Bone marrow (tissue), 2 donors: ENCODE results near the gene PAK1IP1.
"Not testable (repeated sequence)": the region's sequence is repeated elsewhere in the genome, so short reads cannot be mapped to it uniquely, and the experiment has no call there.

Experiments used
- DNase-seq, 2 donors: peaks; one replicate each; lab custom pipeline; 2025; lab: John Stamatoyannopoulos, UW

The PAK1IP1 gene

GRCh38 chr6:10690651-10691445 lies 3.9 kb upstream of the PAK1IP1 start:
- DNase-seq, result no peak

DNA sequence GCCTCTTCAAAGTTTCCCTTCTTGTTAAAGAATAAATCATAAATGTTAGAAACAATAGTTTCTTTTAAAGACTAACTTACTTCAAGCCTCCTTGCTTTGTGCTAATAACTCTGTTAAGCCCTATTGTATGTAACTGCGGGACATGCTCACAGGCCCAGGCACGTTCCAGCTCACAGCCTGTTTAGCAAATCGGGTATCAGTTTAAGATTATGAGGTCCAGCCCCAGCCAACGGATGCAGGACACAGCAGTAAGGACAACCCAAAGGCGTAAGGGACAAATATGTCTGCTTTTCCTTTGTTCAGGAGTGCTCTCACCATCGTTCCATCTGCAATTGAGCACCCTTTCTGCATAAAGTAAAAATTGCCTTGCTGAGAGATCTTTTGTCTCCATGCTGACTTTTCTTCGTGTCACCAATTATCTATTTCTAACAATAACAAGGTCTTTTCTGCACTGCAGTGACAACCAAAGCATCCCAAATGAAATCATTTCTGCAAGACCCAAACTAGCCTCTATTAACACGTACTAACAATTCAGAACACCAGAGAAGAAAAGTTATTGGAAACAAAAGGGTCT lies 1.7 kb upstream of the PAK1IP1 start:
- DNase-seq, result no peak

GRCh38 chr6:10695086-10695657 lies 400 bp downstream of the PAK1IP1 start:
- no peak for DNase-seq

GRCh38 chr6:10696655-10697054 lies 1.9 kb downstream of the PAK1IP1 start:
- no peak for DNase-seq

DNA sequence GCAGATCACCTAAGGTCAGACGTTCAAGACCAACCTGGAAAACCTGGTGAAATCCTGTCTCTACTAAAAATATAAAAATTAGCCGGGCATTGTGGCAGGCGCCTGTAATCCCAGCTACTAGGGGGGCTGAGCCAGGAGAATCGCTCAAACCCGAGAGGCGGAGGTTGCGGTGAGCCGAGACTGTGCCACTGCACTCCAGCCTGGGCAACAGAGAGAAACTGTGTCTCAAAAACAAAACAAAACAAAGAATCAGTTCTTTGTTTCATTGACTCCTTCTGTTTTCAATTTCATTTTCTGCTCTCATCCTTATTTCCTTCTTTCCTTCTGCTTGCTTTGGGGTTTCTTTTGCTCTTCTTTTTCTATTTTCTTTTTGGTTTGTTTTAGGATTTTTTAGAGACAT lies 19.2 kb downstream of the PAK1IP1 start:
- no peak for DNase-seq

GRCh38 chr6:10719296-10719963 lies 24.7 kb downstream of the PAK1IP1 start:
- DNase-seq, result no peak

GRCh38 chr6:10719964-10720264 lies 25.1 kb downstream of the PAK1IP1 start:
- DNase-seq, result no peak

- peak; percentile 22 to 35 for DNase-seq
These were observed 25.6 kb downstream of the PAK1IP1 start for GRCh38 chr6:10720265-10720959.

GRCh38 chr6:10720960-10721849 lies 26.4 kb downstream of the PAK1IP1 start:
- DNase-seq, result not testable (repeated sequence)

DNA sequence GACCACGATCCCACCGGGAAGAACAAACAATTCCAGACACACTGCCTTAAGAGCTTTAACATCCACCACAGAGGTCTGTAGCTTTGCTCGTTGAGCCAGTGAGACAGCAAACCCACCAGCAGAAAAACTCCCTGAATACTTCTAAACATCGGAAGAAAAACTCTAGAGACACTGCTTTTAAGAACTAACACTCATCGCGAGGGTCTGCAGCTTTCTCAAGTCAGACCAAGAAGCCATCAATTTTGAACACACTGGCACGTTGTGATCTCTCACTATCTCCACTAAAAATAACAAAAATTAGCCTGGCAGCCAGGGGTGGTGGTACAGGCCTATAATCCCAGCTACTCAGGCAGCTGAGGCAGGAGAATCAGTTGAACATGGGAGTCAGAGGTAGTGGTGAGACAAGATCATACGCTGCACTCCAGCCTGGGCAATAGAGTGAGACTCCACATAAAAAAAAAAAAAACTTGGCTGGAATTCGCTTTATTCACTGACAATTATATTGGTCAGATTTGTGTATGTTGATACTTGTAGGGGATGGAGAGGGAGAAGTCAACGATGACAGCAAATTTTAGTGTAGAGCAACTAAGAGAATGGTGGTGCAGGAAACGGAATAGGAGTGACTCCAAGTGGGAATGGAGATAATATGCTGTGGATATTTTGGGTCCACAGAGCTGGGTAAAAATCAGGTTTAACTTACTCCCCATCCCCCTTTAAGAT lies 27.2 kb downstream of the PAK1IP1 start:
- no peak for DNase-seq

DNA sequence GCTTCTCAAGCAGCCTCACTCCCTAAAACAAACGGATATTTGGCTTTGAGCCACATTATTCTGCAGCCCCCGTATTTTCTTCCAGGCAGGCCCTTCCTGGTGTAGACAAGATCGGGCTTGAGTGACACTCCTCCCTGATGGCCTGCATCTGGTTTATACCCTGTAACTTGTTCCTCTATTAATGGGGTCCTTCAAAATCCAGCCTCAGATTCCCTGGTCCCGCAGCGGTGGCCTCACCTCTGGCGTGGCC lies 27.7 kb downstream of the PAK1IP1 start:
- DNase-seq, result no peak

- peak; percentile 60 to 83 for DNase-seq
These were observed 28.2 kb downstream of the PAK1IP1 start, which contains the start of gene TMEM14C for GRCh38 chr6:10722820-10723566. TSS of gene TMEM14C (plus strand) at chr6:10723070. CDS start at chr6:10724614, 1,544 bp downstream.

- no peak for DNase-seq
These were observed 28.8 kb downstream of the PAK1IP1 start for GRCh38 chr6:10723567-10723881.

DNA sequence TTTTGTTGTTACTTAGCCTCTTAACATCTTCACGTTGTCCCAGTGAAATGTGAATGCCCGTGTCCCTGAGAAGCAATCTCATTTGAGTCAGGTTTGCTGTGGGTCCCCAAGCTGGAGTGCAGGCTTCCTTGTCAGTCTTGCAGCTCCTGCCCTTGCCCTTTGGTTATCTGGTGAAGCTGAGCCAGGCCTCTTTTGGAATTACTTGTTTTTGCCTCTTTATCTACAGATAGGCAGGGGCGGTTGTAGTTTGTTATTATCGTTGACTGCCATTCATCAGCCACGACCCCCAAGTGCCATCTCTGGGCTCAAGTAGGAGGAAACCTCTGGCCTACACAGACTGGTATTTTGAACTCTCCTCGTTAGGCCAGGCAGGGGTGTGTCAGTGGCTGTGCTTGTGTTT lies 30.3 kb downstream of the PAK1IP1 start:
- no peak for DNase-seq

GRCh38 chr6:10725716-10726115 lies 30.9 kb downstream of the PAK1IP1 start:
- no peak for DNase-seq

- DNase-seq, result no peak
These were observed 35.5 kb downstream of the PAK1IP1 start for GRCh38 chr6:10730254-10730653.

DNA sequence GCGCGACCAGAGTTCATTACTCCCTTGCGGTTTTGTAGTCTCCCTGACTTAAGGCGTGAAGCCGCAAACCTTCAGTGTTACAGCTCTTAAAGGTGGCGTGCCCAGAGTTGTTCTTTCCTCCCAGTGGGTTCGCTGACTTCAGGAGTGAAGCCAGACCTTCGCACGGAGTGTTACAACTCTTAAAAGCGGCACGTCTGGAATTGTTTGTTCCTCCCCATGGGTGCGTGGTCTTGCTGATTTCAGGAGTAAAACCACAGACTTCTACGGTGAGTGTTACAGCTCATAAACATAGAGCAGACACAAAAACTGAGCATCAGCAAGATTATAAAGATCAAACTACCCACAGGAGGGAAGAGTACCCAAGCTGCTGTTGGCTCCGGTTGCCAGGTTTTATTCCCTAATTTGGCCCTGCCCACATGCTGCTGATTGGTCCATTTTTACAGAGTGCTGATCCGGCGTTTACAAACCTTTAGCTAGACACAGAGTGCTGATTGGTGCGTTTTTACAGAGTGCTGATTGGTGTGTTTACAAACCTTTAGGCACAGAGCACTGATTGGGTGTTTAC lies 38.5 kb downstream of the PAK1IP1 start:
- DNase-seq, result no peak

GRCh38 chr6:10733863-10734262 lies 39.1 kb downstream of the PAK1IP1 start:
- DNase-seq, result no peak

GRCh38 chr6:10736731-10737130 lies 42.0 kb downstream of the PAK1IP1 start:
- DNase-seq, result no peak

GRCh38 chr6:10740061-10740460 lies 45.3 kb downstream of the PAK1IP1 start:
- DNase-seq, result no peak
